Measurements from ENCODE around the gene TSHZ2. TPM values are rescaled to one million over a fixed set of nuclear protein-coding genes. Genes with fewer than 3 reads are reported as not detected.

Gene TSHZ2
- total and polyA plus RNA-seq, 11 donors: 1.8 to 12.1 (median 3.7) TPM

GRCh38 chr20:53161473-53161872 is 189.3 kb downstream of the TSHZ2 start:
- TF ChIP-seq CTCF (IDR thresholded peaks at IDR 0.05) (no peak), POLR2A (IDR thresholded peaks at IDR 0.05) (no peak)
- peak overlapping the region in 2 of 12 donors; percentile 30 to 35 for H3K27ac ChIP-seq
- H3K27me3 ChIP-seq: no peaks in the 10 kb centered on the region
- H3K36me3 ChIP-seq: no peaks in the 10 kb centered on the region
- intact Hi-C loops (cut with DNase I): no loop called here
- 90 to 96% (median 93%) methylated on average over 4 of the region's 4 CpGs for WGBS, 4 donors
- ATAC-seq (no peak), DNase-seq (no peak)
- H3K4me3 ChIP-seq: no peak overlapping the region
- H3K4me1 ChIP-seq: peaks cover 0 to 8% (median 0%) of the 10 kb centered on the region in 12 donors
- H3K9me3 ChIP-seq: no peaks in the 10 kb centered on the region

DNA sequence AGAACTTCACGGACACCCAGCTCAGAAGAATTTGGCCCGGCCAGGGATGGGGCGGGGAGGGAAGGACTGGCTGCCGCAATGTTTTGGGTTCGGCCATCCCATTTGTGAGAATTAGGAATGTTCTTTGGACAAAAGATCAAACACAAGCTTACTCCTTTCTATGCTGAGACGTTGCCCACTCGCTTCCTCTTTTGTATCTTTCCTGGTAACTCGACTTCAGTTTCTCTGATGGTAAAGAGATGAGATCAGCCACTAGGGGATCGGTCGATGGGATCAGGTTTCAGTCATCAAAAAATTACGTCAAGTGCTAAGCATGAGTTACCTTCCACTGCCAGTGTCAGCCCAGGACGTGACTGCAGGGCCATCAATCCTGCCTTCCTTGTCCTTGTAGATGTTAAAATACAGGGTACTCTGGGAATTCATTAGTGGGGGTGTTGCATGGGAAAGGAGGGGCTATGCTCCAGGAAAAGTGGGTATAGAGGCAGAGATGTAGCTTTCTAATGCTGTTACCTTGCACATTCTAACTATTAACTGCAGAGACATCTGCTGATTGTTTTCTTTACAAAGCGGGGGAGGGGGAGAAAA is 190.2 kb downstream of the TSHZ2 start:
- Histone ChIP-seq H3K36me3 (no peaks in the 10 kb centered on the region), H3K4me3 (peak overlapping the region in 6 of 12 donors; percentile 3 to 40 (median 18)), H3K27ac (peak overlapping the region in 3 of 12 donors; percentile 30 to 46 (median 34)), H3K4me1 (peaks cover 0 to 8% (median 0%) of the 10 kb centered on the region in 12 donors), H3K9me3 (no peaks in the 10 kb centered on the region), H3K27me3 (no peaks in the 10 kb centered on the region)
- WGBS, 4 donors: 52 to 53% (median 52%) methylated on average over 13 of the region's 13 CpGs
- peak in 3 of 4 donors; percentile 22 to 58 (median 47) for ATAC-seq
- TF ChIP-seq CTCF (IDR thresholded peaks at IDR 0.05) (peak in 2 of 12 donors; percentile 7 to 18), POLR2A (IDR thresholded peaks at IDR 0.05) (no peak)
- intact Hi-C loops (cut with DNase I): no loop called here
- DNase-seq: peak in 3 of 5 donors; percentile 26 to 32 (median 30)

- peak in 1 of 5 donors; percentile 38 for DNase-seq
- peak in 3 of 4 donors; percentile 26 to 89 (median 65) for ATAC-seq
- Histone ChIP-seq H3K9me3 (no peaks in the 10 kb centered on the region), H3K4me3 (no peak overlapping the region), H3K27ac (no peak overlapping the region), H3K4me1 (peaks cover 0 to 8% (median 0%) of the 10 kb centered on the region in 12 donors), H3K36me3 (no peaks in the 10 kb centered on the region), H3K27me3 (no peaks in the 10 kb centered on the region)
- intact Hi-C loops (cut with DNase I): no loop called here
- TF ChIP-seq POLR2A (IDR thresholded peaks at IDR 0.05): no peak
- 66 to 80% (median 74%) methylated on average over 3 of the region's 3 CpGs for WGBS, 4 donors
Observed at GRCh38 chr20:53163486-53163885, 191.3 kb downstream of the TSHZ2 start.

GRCh38 chr20:53164072-53164471 is 191.9 kb downstream of the TSHZ2 start:
- Histone ChIP-seq H3K36me3 (no peaks in the 10 kb centered on the region), H3K4me3 (no peak overlapping the region), H3K27me3 (no peaks in the 10 kb centered on the region), H3K9me3 (no peaks in the 10 kb centered on the region), H3K4me1 (peaks cover 0 to 8% (median 0%) of the 10 kb centered on the region in 12 donors), H3K27ac (no peak overlapping the region)
- DNase-seq: no peak
- ATAC-seq: no peak
- TF ChIP-seq CTCF (IDR thresholded peaks at IDR 0.05) (no peak), POLR2A (IDR thresholded peaks at IDR 0.05) (no peak)
- intact Hi-C loops (cut with DNase I): no loop called here

GRCh38 chr20:53165452-53165851 is 193.3 kb downstream of the TSHZ2 start:
- no peaks in the 10 kb centered on the region for H3K9me3 ChIP-seq
- no peak overlapping the region for H3K4me3 ChIP-seq
- DNase-seq (no peak), ATAC-seq (no peak)
- no peaks in the 10 kb centered on the region for H3K36me3 ChIP-seq
- intact Hi-C loops (cut with DNase I): no loop called here
- H3K27me3 ChIP-seq: no peaks in the 10 kb centered on the region
- no peak overlapping the region for H3K27ac ChIP-seq
- WGBS, 4 donors: 95 to 97% (median 96%) methylated on average over 4 of the region's 4 CpGs
- peaks cover 0 to 8% (median 0%) of the 10 kb centered on the region in 12 donors for H3K4me1 ChIP-seq
- no peak for TF ChIP-seq POLR2A (IDR thresholded peaks at IDR 0.05)
- no peak for TF ChIP-seq CTCF (IDR thresholded peaks at IDR 0.05)

All from heart left ventricle (tissue), 16 donors.